ENCODE results near the gene ENTPD8.

ENTPD8 gene

GRCh38 chr9:137480686-137481683 is 39.8 kb upstream of the ENTPD8 start:
- H3K9me3 ChIP-seq (ENCODE audit: insufficient read depth, low read depth, low read length): peaks cover 4% of the 10 kb centered on the region
- H3K4me3 ChIP-seq (ENCODE audit: low read length): no peak overlapping the region
- H3K27ac ChIP-seq (ENCODE audit: low read length): no peak overlapping the region
- no peak overlapping the region for H3K9ac ChIP-seq (ENCODE audit: low read depth, low read length)
- no peaks in the 10 kb centered on the region for H3K27me3 ChIP-seq (ENCODE audit: insufficient read depth, low read length)
- no peaks in the 10 kb centered on the region for H3K36me3 ChIP-seq (ENCODE audit: insufficient read depth, low read depth, low read length)
- no peaks in the 10 kb centered on the region for H3K4me1 ChIP-seq (ENCODE audit: insufficient read depth, low read length)

DNA sequence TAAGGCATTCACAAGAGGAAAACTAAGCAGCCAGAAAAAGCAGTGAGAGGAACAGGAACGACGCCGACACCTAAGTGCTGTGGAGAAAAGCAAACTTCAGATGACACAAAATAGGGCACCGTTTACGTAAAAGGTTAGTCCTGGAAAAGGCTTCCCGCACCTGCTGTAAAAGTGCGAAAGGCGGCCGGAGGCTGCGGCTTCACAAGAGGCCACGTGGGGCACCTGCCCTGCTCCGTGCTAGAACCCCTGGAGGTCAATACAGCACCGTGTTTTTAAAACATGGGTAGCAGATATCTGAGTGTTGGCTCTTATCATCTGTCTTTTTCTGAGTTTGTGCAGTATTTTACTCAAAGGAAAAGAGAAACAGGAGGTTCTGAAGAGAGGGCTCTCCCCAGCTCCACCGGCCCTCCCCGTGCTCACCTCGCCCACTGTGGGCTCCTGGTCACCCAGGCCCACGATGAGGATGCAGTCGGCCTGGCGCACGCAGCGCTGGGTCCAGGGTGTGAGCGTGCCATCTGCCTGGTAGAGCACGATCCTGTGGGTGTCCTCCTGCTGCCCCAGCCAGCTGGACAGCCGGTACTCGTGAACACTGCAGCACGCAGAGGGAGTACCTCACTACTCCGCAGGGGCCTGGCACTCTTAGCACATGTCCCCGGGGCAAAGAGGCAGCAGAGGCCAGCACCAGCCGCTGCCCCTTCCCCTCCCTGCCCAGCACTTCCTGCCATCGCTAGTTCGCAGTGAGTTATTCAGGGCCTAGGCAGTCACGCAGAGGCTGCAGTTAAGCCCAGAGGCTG is 38.9 kb upstream of the ENTPD8 start:
- H3K36me3 ChIP-seq (ENCODE audit: insufficient read depth, low read depth, low read length): no peaks in the 10 kb centered on the region
- no peak overlapping the region for H3K27ac ChIP-seq (ENCODE audit: low read length)
- peaks cover 8% of the 10 kb centered on the region for H3K9me3 ChIP-seq (ENCODE audit: insufficient read depth, low read depth, low read length)
- H3K4me1 ChIP-seq (ENCODE audit: insufficient read depth, low read length): no peaks in the 10 kb centered on the region
- H3K27me3 ChIP-seq (ENCODE audit: insufficient read depth, low read length): no peaks in the 10 kb centered on the region
- no peak overlapping the region for H3K4me3 ChIP-seq (ENCODE audit: low read length)
- no peak overlapping the region for H3K9ac ChIP-seq (ENCODE audit: low read depth, low read length)

DNA sequence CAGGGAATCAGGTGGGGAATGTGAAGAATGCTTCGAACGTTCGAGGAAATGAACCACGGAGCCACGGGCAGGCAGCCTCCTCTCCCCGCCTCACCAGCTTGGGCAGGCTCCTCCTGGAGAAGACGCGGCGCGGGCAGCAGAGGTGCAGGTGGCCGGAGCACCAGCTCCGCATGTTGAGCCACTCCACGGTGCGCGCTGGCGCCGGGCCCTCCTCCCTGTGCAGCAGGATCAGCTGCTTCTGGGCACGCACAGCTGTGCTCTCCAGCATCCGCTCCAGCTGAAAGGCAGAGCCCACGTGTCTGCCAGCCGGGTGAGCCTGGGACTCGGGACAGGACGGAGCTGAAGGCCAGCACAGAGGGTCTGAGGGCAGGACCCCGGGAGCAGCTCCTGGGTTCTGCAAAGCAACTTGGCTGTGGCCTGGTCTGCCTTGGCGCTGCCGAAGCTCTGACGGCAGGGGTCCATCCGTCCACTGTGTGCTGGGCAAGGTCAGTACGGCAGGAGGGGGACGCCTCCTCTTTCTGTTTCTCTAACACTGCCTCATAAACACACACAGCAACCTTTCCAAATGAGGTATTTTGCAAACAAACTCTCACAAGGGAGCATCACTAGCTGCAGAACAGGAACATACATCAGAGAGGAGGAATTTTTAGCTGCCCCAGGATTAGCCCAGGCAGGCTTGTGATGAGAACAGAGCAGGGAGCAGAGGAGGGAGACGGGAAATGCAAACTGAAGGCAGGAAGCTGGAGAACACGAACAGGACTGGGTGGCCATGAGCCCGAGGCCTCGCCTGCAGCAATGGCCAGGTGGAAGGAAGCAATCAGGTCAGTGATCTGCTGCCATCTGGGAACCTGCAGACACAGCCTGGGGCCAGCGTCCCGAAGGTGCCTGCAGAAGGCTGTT is 38.1 kb upstream of the ENTPD8 start:
- Histone ChIP-seq H3K27me3 (ENCODE audit: insufficient read depth, low read length) (no peaks in the 10 kb centered on the region), H3K4me3 (ENCODE audit: low read length) (no peak overlapping the region), H3K9ac (ENCODE audit: low read depth, low read length) (no peak overlapping the region), H3K4me1 (ENCODE audit: insufficient read depth, low read length) (no peaks in the 10 kb centered on the region), H3K9me3 (ENCODE audit: insufficient read depth, low read depth, low read length) (peaks cover 8% of the 10 kb centered on the region), H3K36me3 (ENCODE audit: insufficient read depth, low read depth, low read length) (no peaks in the 10 kb centered on the region), H3K27ac (ENCODE audit: low read length) (no peak overlapping the region)

GRCh38 chr9:137478613-137478961 is 37.4 kb upstream of the ENTPD8 start:
- H3K27ac ChIP-seq (ENCODE audit: low read length): no peak overlapping the region
- no peaks in the 10 kb centered on the region for H3K36me3 ChIP-seq (ENCODE audit: insufficient read depth, low read depth, low read length)
- H3K4me3 ChIP-seq (ENCODE audit: low read length): no peak overlapping the region
- no peak overlapping the region for H3K9ac ChIP-seq (ENCODE audit: low read depth, low read length)
- H3K27me3 ChIP-seq (ENCODE audit: insufficient read depth, low read length): no peaks in the 10 kb centered on the region
- H3K4me1 ChIP-seq (ENCODE audit: insufficient read depth, low read length): no peaks in the 10 kb centered on the region
- peaks cover 8% of the 10 kb centered on the region for H3K9me3 ChIP-seq (ENCODE audit: insufficient read depth, low read depth, low read length)

DNA sequence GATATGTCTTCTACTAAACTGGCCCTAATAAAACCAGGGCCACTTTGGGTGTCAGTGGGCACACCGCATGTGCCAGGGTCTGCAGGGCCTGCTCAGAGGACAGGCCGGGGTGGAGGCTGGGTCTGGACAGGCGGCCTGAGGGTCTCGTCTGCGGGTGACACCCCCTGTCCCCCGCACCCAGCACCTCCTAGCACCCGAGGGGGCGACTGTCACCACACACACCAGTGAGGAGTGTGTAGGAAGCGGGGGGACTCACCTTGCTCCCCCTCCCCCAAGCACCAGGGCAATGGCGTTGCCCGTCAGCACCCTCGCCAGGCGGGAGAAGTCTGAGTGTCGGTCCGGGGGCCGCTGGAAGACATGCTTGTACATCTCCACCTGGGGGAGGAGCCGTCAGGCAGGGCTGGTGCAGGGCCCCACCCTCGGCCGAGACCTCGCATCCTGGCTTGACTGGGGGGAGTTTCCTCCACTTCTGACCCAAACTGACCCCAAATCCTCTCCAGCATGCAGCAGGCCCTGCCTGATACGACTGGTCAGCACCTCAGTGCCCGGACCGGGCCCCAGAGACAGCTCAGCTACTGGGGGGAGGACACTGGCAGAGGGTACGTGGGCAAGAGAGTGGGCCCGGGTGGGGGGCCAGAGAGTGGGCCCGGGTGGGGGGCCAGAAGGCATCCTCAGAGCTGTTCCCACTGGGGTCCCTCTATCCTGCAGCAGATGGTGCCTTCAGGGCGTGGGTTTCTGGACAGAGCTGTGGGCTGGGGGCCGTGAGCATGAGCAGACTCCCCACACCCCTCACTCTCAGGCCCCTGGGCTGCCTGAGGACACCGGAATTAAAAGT is 36.8 kb upstream of the ENTPD8 start:
- Histone ChIP-seq H3K27me3 (ENCODE audit: insufficient read depth, low read length) (no peaks in the 10 kb centered on the region), H3K9ac (ENCODE audit: low read depth, low read length) (no peak overlapping the region), H3K27ac (ENCODE audit: low read length) (no peak overlapping the region), H3K9me3 (ENCODE audit: insufficient read depth, low read depth, low read length) (peaks cover 8% of the 10 kb centered on the region), H3K36me3 (ENCODE audit: insufficient read depth, low read depth, low read length) (no peaks in the 10 kb centered on the region), H3K4me1 (ENCODE audit: insufficient read depth, low read length) (no peaks in the 10 kb centered on the region), H3K4me3 (ENCODE audit: low read length) (no peak overlapping the region)

- H3K27me3 ChIP-seq (ENCODE audit: insufficient read depth, low read length): no peaks in the 10 kb centered on the region
- no peak overlapping the region for H3K27ac ChIP-seq (ENCODE audit: low read length)
- H3K4me1 ChIP-seq (ENCODE audit: insufficient read depth, low read length): no peaks in the 10 kb centered on the region
These were observed 35.7 kb upstream of the ENTPD8 start for GRCh38 chr9:137476856-137477255.

DNA sequence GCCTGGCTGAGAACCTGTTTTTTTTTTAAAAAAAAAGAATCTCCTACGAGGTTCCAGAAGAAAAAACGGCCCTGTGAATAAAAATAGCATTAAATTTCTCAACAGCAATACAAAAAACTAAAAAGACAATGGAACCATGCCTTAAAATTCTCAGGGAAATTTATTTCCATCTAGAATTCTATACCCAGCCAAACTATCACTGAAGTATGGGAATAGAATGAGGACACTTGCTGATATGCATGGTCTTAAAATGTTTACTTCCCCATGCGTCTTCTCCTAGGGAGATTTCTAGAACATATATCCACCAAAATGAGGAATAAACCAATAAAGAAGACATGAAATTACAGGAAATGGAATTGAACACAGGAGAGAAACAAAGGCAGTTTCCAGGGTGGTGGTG is 34.5 kb upstream of the ENTPD8 start:
- peaks cover 8% of the 10 kb centered on the region for H3K9me3 ChIP-seq (ENCODE audit: insufficient read depth, low read depth, low read length)
- H3K9ac ChIP-seq (ENCODE audit: low read depth, low read length): no peak overlapping the region
- no peaks in the 10 kb centered on the region for H3K36me3 ChIP-seq (ENCODE audit: insufficient read depth, low read depth, low read length)
- no peaks in the 10 kb centered on the region for H3K27me3 ChIP-seq (ENCODE audit: insufficient read depth, low read length)
- no peaks in the 10 kb centered on the region for H3K4me1 ChIP-seq (ENCODE audit: insufficient read depth, low read length)
- H3K27ac ChIP-seq (ENCODE audit: low read length): no peak overlapping the region
- no peak overlapping the region for H3K4me3 ChIP-seq (ENCODE audit: low read length)

More at GRCh38 chr9:137476856-137477255, 35.7 kb upstream of the ENTPD8 start:
- Histone ChIP-seq H3K36me3 (ENCODE audit: insufficient read depth, low read depth, low read length) (no peaks in the 10 kb centered on the region), H3K9ac (ENCODE audit: low read depth, low read length) (no peak overlapping the region), H3K9me3 (ENCODE audit: insufficient read depth, low read depth, low read length) (peaks cover 8% of the 10 kb centered on the region), H3K4me3 (ENCODE audit: low read length) (no peak overlapping the region)

DNA sequence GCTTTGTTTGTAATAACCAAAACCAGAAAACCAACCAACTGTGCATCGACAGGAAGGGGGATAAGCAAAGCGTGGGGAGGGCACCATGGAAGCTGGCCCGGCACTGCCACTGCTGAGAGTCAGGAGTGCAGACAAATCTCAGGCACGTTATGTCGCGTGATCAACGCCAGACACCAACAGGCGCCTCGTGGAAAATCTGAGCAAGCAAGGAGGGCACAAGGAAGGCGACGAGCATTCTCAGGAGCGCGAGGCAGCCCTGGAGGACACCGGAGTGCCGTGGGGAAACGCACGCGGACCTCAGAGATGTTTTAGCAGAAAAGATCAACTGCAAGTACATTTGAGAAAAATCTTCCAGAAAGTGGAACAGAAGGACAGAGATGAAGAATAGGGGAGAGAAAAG is 33.1 kb upstream of the ENTPD8 start:
- Histone ChIP-seq H3K4me3 (ENCODE audit: low read length) (no peak overlapping the region), H3K9ac (ENCODE audit: low read depth, low read length) (no peak overlapping the region), H3K4me1 (ENCODE audit: insufficient read depth, low read length) (no peaks in the 10 kb centered on the region), H3K27me3 (ENCODE audit: insufficient read depth, low read length) (no peaks in the 10 kb centered on the region), H3K9me3 (ENCODE audit: insufficient read depth, low read depth, low read length) (peaks cover 8% of the 10 kb centered on the region), H3K36me3 (ENCODE audit: insufficient read depth, low read depth, low read length) (no peaks in the 10 kb centered on the region), H3K27ac (ENCODE audit: low read length) (no peak overlapping the region)

- Histone ChIP-seq H3K4me1 (ENCODE audit: insufficient read depth, low read length) (no peaks in the 10 kb centered on the region), H3K4me3 (ENCODE audit: low read length) (no peak overlapping the region), H3K9me3 (ENCODE audit: insufficient read depth, low read depth, low read length) (peaks cover 3% of the 10 kb centered on the region), H3K9ac (ENCODE audit: low read depth, low read length) (no peak overlapping the region), H3K27ac (ENCODE audit: low read length) (no peak overlapping the region), H3K36me3 (ENCODE audit: insufficient read depth, low read depth, low read length) (no peaks in the 10 kb centered on the region), H3K27me3 (ENCODE audit: insufficient read depth, low read length) (no peaks in the 10 kb centered on the region)
These were observed 29.6 kb upstream of the ENTPD8 start for GRCh38 chr9:137470785-137471184.

GRCh38 chr9:137467896-137468295 is 26.7 kb upstream of the ENTPD8 start:
- peaks cover 3% of the 10 kb centered on the region for H3K27me3 ChIP-seq (ENCODE audit: insufficient read depth, low read length)
- H3K4me1 ChIP-seq (ENCODE audit: insufficient read depth, low read length): no peaks in the 10 kb centered on the region
- H3K4me3 ChIP-seq (ENCODE audit: low read length): no peak overlapping the region
- no peak overlapping the region for H3K27ac ChIP-seq (ENCODE audit: low read length)
- no peaks in the 10 kb centered on the region for H3K9me3 ChIP-seq (ENCODE audit: insufficient read depth, low read depth, low read length)
- no peaks in the 10 kb centered on the region for H3K36me3 ChIP-seq (ENCODE audit: insufficient read depth, low read depth, low read length)
- H3K9ac ChIP-seq (ENCODE audit: low read depth, low read length): no peak overlapping the region

Data from iPS-20b (cell line).